Mesendoderm (in vitro differentiated cells): Measurements from ENCODE around the gene ADAM22.
"Not testable (repeated sequence)": the region's sequence is repeated elsewhere in the genome, so short reads cannot be mapped to it uniquely, and the experiment has no call there.

ENCODE experiments used
- DNase-seq: peaks from one replicate; pipeline ENCODE4 v3.0.0; 2013
- H2AK5ac ChIP-seq: 2 replicates; pipeline ENCODE4 v1.6.1; 2013; ENCODE audit warnings: low read length, inconsistent platforms
- H2BK120ac ChIP-seq: 2 replicates; pipeline ENCODE4 v1.6.1; 2013; ENCODE audit warnings: low read depth, mild to moderate bottlenecking, low read length, moderate library complexity, mixed read lengths
- H2BK15ac ChIP-seq: replicated peaks from 2 replicates; pipeline ENCODE4 v1.6.1; 2013; ENCODE audit warnings: low read depth, mild to moderate bottlenecking, moderate library complexity
- H2BK5ac ChIP-seq: 2 replicates; pipeline ENCODE4 v1.6.1; 2013; ENCODE audit warnings: low read length, inconsistent platforms
- H3K18ac ChIP-seq: 2 replicates; pipeline ENCODE4 v1.6.1; 2013; ENCODE audit warnings: mild to moderate bottlenecking, low read length, mixed read lengths
- H3K23ac ChIP-seq: one replicate; pipeline ENCODE4 v1.6.1; 2013; ENCODE audit warnings: low read length
- H3K27ac ChIP-seq: 2 replicates; pipeline ENCODE4 v1.5.1; 2013; ENCODE audit warnings: low read depth, mild to moderate bottlenecking, inconsistent platforms, low read length, moderate library complexity
- H3K27me3 ChIP-seq: 2 replicates; pipeline ENCODE4 v1.6.1; 2013; ENCODE audit warnings: low read length, control low read depth, mild to moderate bottlenecking, inconsistent platforms; ENCODE audit not compliant: insufficient read depth, poor library complexity
- H3K36me3 ChIP-seq: 2 replicates; pipeline ENCODE4 v1.6.1; 2013; ENCODE audit warnings: low read length, inconsistent platforms; ENCODE audit not compliant: control insufficient read depth, insufficient read depth
- H3K4ac ChIP-seq: one replicate; pipeline ENCODE4 v1.6.1; 2013; ENCODE audit warnings: low read depth, mild to moderate bottlenecking, low read length, moderate library complexity
- H3K4me1 ChIP-seq: 2 replicates; pipeline ENCODE4 v1.6.1; 2013; ENCODE audit warnings: low read depth, low read length, inconsistent platforms; ENCODE audit not compliant: control insufficient read depth
- H3K4me2 ChIP-seq: 2 replicates; pipeline ENCODE4 v1.6.1; 2013; ENCODE audit warnings: low read length
- H3K4me3 ChIP-seq: 2 replicates; pipeline ENCODE4 v1.5.1; 2013; ENCODE audit warnings: mild to moderate bottlenecking, low read length
- H3K56ac ChIP-seq: one replicate; pipeline ENCODE4 v1.6.1; 2013; ENCODE audit warnings: low read length
- H3K79me1 ChIP-seq: 2 replicates; pipeline ENCODE4 v1.6.1; 2013; ENCODE audit warnings: low read length, inconsistent platforms
- H3K79me2 ChIP-seq: 2 replicates; pipeline ENCODE4 v1.6.1; 2013; ENCODE audit warnings: mild to moderate bottlenecking, low read length; ENCODE audit not compliant: control insufficient read depth, insufficient read depth
- H3K9ac ChIP-seq: 2 replicates; pipeline ENCODE4 v1.6.1; 2013; ENCODE audit warnings: low read length, inconsistent platforms
- H4K5ac ChIP-seq: one replicate; pipeline ENCODE4 v1.6.1; 2013; ENCODE audit warnings: low read length
- H4K8ac ChIP-seq: one replicate; pipeline ENCODE4 v1.6.1; 2013; ENCODE audit warnings: low read depth, mild to moderate bottlenecking, control low read depth, low read length, moderate library complexity
- WGBS: extraction: QIAGEN DNeasy Blood & Tissue Kit; methylation state at CpG from one replicate; pipeline ENCODE4 v1.1.7; 2013; ENCODE audit warnings: low lambda C conversion rate, missing lambda C conversion rate; ENCODE audit not compliant: insufficient coverage; ENCODE audit errors: extremely low coverage; 5-methylcytosine and 5-hydroxymethylcytosine counted together

ADAM22 gene

GRCh38 chr7:87907136-87907906 is 26.7 kb upstream of the ADAM22 start:
- not testable (repeated sequence) for H3K79me1 ChIP-seq, H3K27me3 ChIP-seq, H3K36me3 ChIP-seq, H3K9ac ChIP-seq, H3K4me2 ChIP-seq, H3K27ac ChIP-seq, H3K56ac ChIP-seq, H3K4me3 ChIP-seq, H2BK5ac ChIP-seq, H2BK15ac ChIP-seq, H3K4me1 ChIP-seq, H3K18ac ChIP-seq, H4K8ac ChIP-seq, H2BK120ac ChIP-seq, H3K79me2 ChIP-seq, H4K5ac ChIP-seq, H3K23ac ChIP-seq, H2AK5ac ChIP-seq, DNase-seq, H3K4ac ChIP-seq
- no CpG with 5 or more reads among the region's 3 CpGs for WGBS

DNA sequence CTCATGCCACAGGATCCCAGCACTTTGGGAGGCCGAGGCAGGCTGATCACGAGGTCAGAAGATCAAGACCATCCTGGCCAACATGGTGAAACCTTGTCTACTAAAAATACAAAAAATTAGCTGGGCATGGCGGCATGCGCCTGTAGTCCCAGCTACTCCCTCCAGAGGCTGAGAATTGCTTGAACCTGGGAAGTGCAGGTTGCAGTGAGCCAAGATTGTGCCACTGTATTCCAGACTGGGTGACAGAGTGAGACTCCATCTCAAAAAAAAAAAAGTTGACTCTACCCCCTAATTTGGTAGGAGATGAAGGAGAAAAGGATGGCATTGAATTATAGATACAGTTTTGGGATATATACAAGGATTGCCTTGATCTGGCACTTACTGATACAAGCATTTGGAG is 25.2 kb upstream of the ADAM22 start:
- H3K4me1 ChIP-seq, H3K27me3 ChIP-seq, H3K79me2 ChIP-seq, H3K4me2 ChIP-seq, H3K18ac ChIP-seq, H3K79me1 ChIP-seq, H3K23ac ChIP-seq, H3K4me3 ChIP-seq, H3K9ac ChIP-seq, H3K27ac ChIP-seq, H2BK5ac ChIP-seq, H2BK15ac ChIP-seq, H4K8ac ChIP-seq, H3K36me3 ChIP-seq, H3K56ac ChIP-seq, H2AK5ac ChIP-seq, H2BK120ac ChIP-seq, H4K5ac ChIP-seq, H3K4ac ChIP-seq: not testable (repeated sequence)
- no CpG with 5 or more reads among the region's 4 CpGs for WGBS
- DNase-seq, result peak; percentile 9

GRCh38 chr7:87912121-87912520 is 21.9 kb upstream of the ADAM22 start:
- Histone ChIP-seq H3K9ac (no peak overlapping the region), H3K4me1 (no peaks in the 10 kb centered on the region), H3K18ac (no peak overlapping the region), H2AK5ac (no peak overlapping the region), H4K8ac (no peak overlapping the region), H2BK15ac (no peak overlapping the region), H3K27me3 (no peaks in the 10 kb centered on the region), H3K27ac (no peak overlapping the region), H2BK5ac (no peak overlapping the region), H2BK120ac (no peak overlapping the region), H3K4ac (no peak overlapping the region), H4K5ac (no peak overlapping the region), H3K4me3 (no peak overlapping the region), H3K79me1 (no peaks in the 10 kb centered on the region), H3K4me2 (no peak overlapping the region), H3K36me3 (no peaks in the 10 kb centered on the region), H3K56ac (no peak overlapping the region), H3K23ac (no peak overlapping the region), H3K79me2 (no peaks in the 10 kb centered on the region)
- DNase-seq, result no peak
- no CpG with 5 or more reads among the region's 4 CpGs for WGBS

GRCh38 chr7:87918740-87919139 is 15.3 kb upstream of the ADAM22 start:
- no peaks in the 10 kb centered on the region for H3K36me3 ChIP-seq
- DNase-seq, result no peak
- WGBS, result no CpG with 5 or more reads among the region's 1 CpG
- no peak overlapping the region for H3K4me3 ChIP-seq
- H3K4me2 ChIP-seq, result no peak overlapping the region
- no peak overlapping the region for H2AK5ac ChIP-seq
- H2BK5ac ChIP-seq, result no peak overlapping the region
- H3K27me3 ChIP-seq, result no peaks in the 10 kb centered on the region
- H4K5ac ChIP-seq, result no peak overlapping the region
- H3K27ac ChIP-seq, result no peak overlapping the region
- H3K18ac ChIP-seq, result no peak overlapping the region
- no peaks in the 10 kb centered on the region for H3K4me1 ChIP-seq
- H3K79me1 ChIP-seq, result no peaks in the 10 kb centered on the region
- H2BK15ac ChIP-seq, result no peak overlapping the region
- no peaks in the 10 kb centered on the region for H3K79me2 ChIP-seq
- no peak overlapping the region for H3K56ac ChIP-seq
- H3K23ac ChIP-seq, result no peak overlapping the region
- no peak overlapping the region for H2BK120ac ChIP-seq
- no peak overlapping the region for H3K9ac ChIP-seq
- H3K4ac ChIP-seq, result no peak overlapping the region
- H4K8ac ChIP-seq, result no peak overlapping the region

- H3K9ac ChIP-seq, result no peak overlapping the region
- no peaks in the 10 kb centered on the region for H3K79me1 ChIP-seq
- H4K8ac ChIP-seq, result no peak overlapping the region
- H3K18ac ChIP-seq, result no peak overlapping the region
- no peak overlapping the region for H3K56ac ChIP-seq
- H2BK120ac ChIP-seq, result no peak overlapping the region
- H2BK15ac ChIP-seq, result no peak overlapping the region
- H3K36me3 ChIP-seq, result no peaks in the 10 kb centered on the region
- no peak overlapping the region for H3K4me2 ChIP-seq
- no peak overlapping the region for H3K4me3 ChIP-seq
- H2BK5ac ChIP-seq, result no peak overlapping the region
- H4K5ac ChIP-seq, result no peak overlapping the region
- no peaks in the 10 kb centered on the region for H3K79me2 ChIP-seq
- no peak overlapping the region for H2AK5ac ChIP-seq
- H3K23ac ChIP-seq, result no peak overlapping the region
- WGBS, result no CpG with 5 or more reads among the region's 6 CpGs
- DNase-seq, result no peak
- H3K4me1 ChIP-seq, result no peaks in the 10 kb centered on the region
- H3K4ac ChIP-seq, result no peak overlapping the region
- H3K27me3 ChIP-seq, result no peaks in the 10 kb centered on the region
- H3K27ac ChIP-seq, result no peak overlapping the region
Measured at GRCh38 chr7:87919875-87920274, 14.2 kb upstream of the ADAM22 start.

GRCh38 chr7:87920578-87920977 is 13.5 kb upstream of the ADAM22 start:
- Histone ChIP-seq H3K18ac (no peak overlapping the region), H2BK15ac (no peak overlapping the region), H4K8ac (no peak overlapping the region), H3K4me3 (no peak overlapping the region), H2AK5ac (no peak overlapping the region), H3K4me2 (no peak overlapping the region), H3K4ac (no peak overlapping the region), H3K27me3 (no peaks in the 10 kb centered on the region), H3K9ac (no peak overlapping the region), H3K4me1 (no peaks in the 10 kb centered on the region), H3K23ac (no peak overlapping the region), H3K79me1 (no peaks in the 10 kb centered on the region), H4K5ac (no peak overlapping the region), H3K79me2 (no peaks in the 10 kb centered on the region), H2BK120ac (no peak overlapping the region), H3K56ac (no peak overlapping the region), H2BK5ac (no peak overlapping the region), H3K36me3 (no peaks in the 10 kb centered on the region), H3K27ac (no peak overlapping the region)
- DNase-seq, result peak; percentile 55
- WGBS, result no CpG with 5 or more reads among the region's 5 CpGs
